GM12878 (cell line): ENCODE data around the gene COQ10B. TPM values are rescaled to one million over a fixed set of nuclear protein-coding genes. Genes with fewer than 3 reads are reported as not detected.
A peak's percentile ranks its signal among the peaks of the same experiment; 100 is the strongest.

Source experiments
- CBFB ChIP-seq: IDR thresholded peaks from 2 replicates; pipeline ENCODE4 v1.6.1; 2016; ENCODE audit warnings: antibody characterized with exemption, low read depth
- DPF2 ChIP-seq: fragments of 450-650 bp; IDR thresholded peaks from 2 replicates; pipeline ENCODE4 v1.6.1; 2017; ENCODE audit warnings: mild to moderate bottlenecking
- EED ChIP-seq: sonication (generic); IDR thresholded peaks from 2 replicates; pipeline ENCODE4 v1.6.1; 2016; ENCODE audit warnings: antibody characterized with exemption, low read depth
- EGR1 ChIP-seq, 2 experiments: IDR thresholded peaks; 1 replicate in 1 of 2; 2 replicates in 1 of 2; pipeline ENCODE4 v1.6.1; 2011 to 2012; ENCODE audit warnings: low read depth in 2 of 2, low read length in 2 of 2, borderline replicate concordance in 1 of 2, mild to moderate bottlenecking in 1 of 2, moderate library complexity in 1 of 2
- MTA2 ChIP-seq: fragments of 450-650 bp; IDR thresholded peaks from 2 replicates; pipeline ENCODE4 v1.6.1; 2016; ENCODE audit warnings: low read depth, mild to moderate bottlenecking, moderate library complexity
- MYB ChIP-seq: fragments of 150-350 bp; IDR thresholded peaks from 2 replicates; pipeline ENCODE4 v1.6.1; 2014; ENCODE audit warnings: mild to moderate bottlenecking, low read depth, low read length, borderline replicate concordance
- NFIC ChIP-seq: IDR thresholded peaks from 2 replicates; pipeline ENCODE4 v1.6.1; 2012; ENCODE audit warnings: low read depth, mild to moderate bottlenecking, inconsistent platforms, low read length, moderate library complexity
- POLR2A ChIP-seq: IDR thresholded peaks from 2 replicates; pipeline ENCODE4 v1.6.1; 2011; ENCODE audit warnings: low read depth, mild to moderate bottlenecking, low read length
- POLR2AphosphoS2 ChIP-seq: IDR thresholded peaks from 2 replicates; pipeline ENCODE4 v1.6.1; 2011; ENCODE audit warnings: low read depth, mild to moderate bottlenecking, low read length, improper control_type of control experiment, moderate library complexity
- RCOR1 ChIP-seq: conservative IDR thresholded peaks from 2 replicates; pipeline ENCODE4 v1.6.1; 2012; ENCODE audit warnings: low read depth, low read length, improper control_type of control experiment
- RELA ChIP-seq: fragments of 450-650 bp; IDR thresholded peaks from 2 replicates; pipeline ENCODE4 v1.8.0; 2014; ENCODE audit warnings: borderline replicate concordance; ENCODE audit not compliant: partially characterized antibody
- SMAD1 ChIP-seq: fragments of 450-650 bp; IDR thresholded peaks from 2 replicates; pipeline ENCODE4 v1.6.1; 2018; ENCODE audit warnings: mild to moderate bottlenecking, low read depth; ENCODE audit not compliant: partially characterized antibody
- SRF ChIP-seq, 2 experiments: IDR thresholded peaks; 2 replicates each; pipeline ENCODE4 v1.6.1; 2011; ENCODE audit warnings: low read depth in 2 of 2, low read length in 2 of 2, mild to moderate bottlenecking in 1 of 2, moderate library complexity in 1 of 2
- STAT3 ChIP-seq: IDR thresholded peaks from 2 replicates; pipeline ENCODE4 v1.6.1; 2011; ENCODE audit warnings: low read depth, low read length, improper control_type of control experiment
- TBL1XR1 ChIP-seq: IDR thresholded peaks from 2 replicates; pipeline ENCODE4 v1.6.1; 2012; ENCODE audit warnings: low read depth, low read length, improper control_type of control experiment
- ZNF217 ChIP-seq: fragments of 450-650 bp; IDR thresholded peaks from 2 replicates; pipeline ENCODE4 v1.6.1; 2017; ENCODE audit warnings: antibody characterized with exemption, mild to moderate bottlenecking
- ZNF274 ChIP-seq: IDR thresholded peaks from one replicate; pipeline ENCODE4 v1.8.0; 2011; ENCODE audit not compliant: insufficient read length, insufficient read depth
- ZZZ3 ChIP-seq: IDR thresholded peaks from 2 replicates; pipeline ENCODE4 v1.6.1; 2011; ENCODE audit warnings: low read depth; ENCODE audit not compliant: control insufficient read depth, insufficient read length
- polyA plus RNA-seq, 11 experiments: library from polyadenylated mRNA; depleted of rRNA in 4 of 11; unstranded in 6 of 11; stranded (reverse) in 5 of 11; fragments of >200 nt; fragmentation: Nextera tagmentation in 4 of 11; fragmentation: Illumina TruSeq in 1 of 11; extraction: Ambion mirVana in 4 of 11; extraction: Trizol in 1 of 11; gene quantifications; 1 replicate in 1 of 11; 2 replicates in 10 of 11; pipeline versions ENCODE4 v1.2.1 to v1.2.3, GENCODE V29; 2011 to 2016; ENCODE audit warnings: inconsistent platforms in 2 of 11, missing spikeins in 2 of 11, low read depth in 1 of 11
- total RNA-seq, 4 experiments: library from RNA; depleted of rRNA in 3 of 4; stranded (reverse); fragments of >200 nt in 3 of 4; fragmentation: Illumina TruSeq in 1 of 4; extraction: Trizol in 1 of 4; gene quantifications; 2 replicates each; pipeline versions ENCODE4 v1.2.1 to v1.2.3, GENCODE V29; 2013 to 2021
- TF ChIP-seq, protein P1 (sequence below): fragments of 450-650 bp; IDR thresholded peaks from 2 replicates; pipeline ENCODE4 v1.6.1; 2017; ENCODE audit warnings: mild to moderate bottlenecking
- TF ChIP-seq, protein P2 (sequence below): fragments of 450-650 bp; IDR thresholded peaks from 2 replicates; pipeline ENCODE4 v1.6.1; 2017; ENCODE audit warnings: low read depth, mild to moderate bottlenecking, moderate library complexity
- TF ChIP-seq, protein P3 (sequence below): fragments of 150-350 bp; IDR thresholded peaks from 2 replicates; pipeline ENCODE4 v1.6.1; 2016; ENCODE audit warnings: low read depth, low read length
- TF ChIP-seq, protein P4 (sequence below): IDR thresholded peaks from 2 replicates; pipeline ENCODE4 v1.6.1; 2012; ENCODE audit warnings: low read length, inconsistent platforms

The COQ10B gene
- total and polyA plus RNA-seq, 10 of the 15 experiments (the other 5 are each of a cell fraction or from before 2014, with no cell fraction given), result 3.6 to 23.2 (median 13.2) TPM

DNA sequence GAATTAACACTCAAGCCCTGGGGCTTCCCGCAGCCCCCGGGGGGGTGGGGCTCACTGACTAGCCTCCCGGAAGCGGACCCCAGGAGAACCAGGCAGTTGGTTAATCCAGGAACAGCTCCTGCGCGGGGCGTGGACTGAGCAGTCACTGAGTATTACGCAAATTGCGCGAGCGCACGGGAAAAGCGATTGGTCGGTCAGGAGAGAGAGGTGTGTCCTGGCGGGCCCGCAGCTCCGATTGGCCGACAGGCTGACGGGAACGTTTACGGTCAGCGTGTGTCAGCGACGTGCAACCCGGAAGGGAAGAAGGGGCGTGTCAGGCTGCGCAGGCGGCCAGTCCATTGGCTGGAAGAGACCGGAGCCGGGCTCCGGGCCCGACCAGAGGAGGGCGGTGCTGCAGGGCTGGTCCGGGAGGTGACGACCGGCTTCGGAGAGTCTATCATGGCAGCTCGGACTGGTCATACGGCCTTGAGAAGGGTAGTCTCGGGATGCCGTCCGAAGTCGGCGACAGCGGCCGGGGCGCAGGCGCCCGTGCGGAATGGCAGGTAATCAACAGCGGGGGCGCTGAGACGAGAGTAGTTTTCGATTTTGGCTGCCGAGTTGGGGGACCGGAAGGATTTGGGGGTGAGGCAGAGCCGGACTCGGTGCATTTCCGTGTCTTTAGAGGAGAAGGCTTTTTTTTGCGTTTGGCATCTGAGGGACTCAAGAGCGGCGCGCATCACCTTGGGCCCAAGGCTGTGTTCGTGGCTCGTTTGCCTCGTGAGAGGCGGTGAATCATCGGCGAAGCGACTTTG lies at the start of gene COQ10B (continued):
- TF ChIP-seq NFIC (no peak), POLR2A (peak; percentile 89), ZNF274 (no peak), TBL1XR1 (0 out of 2 replicates have a peak, but pooled peaks have one; percentile 34), ZNF217 (no peak), STAT3 (peak; percentile 38; the same call in 1 of the 2 replicates), EED (no peak), SMAD1 (no peak), CBFB (0 out of 2 replicates have a peak, but pooled peaks have one; percentile 41), EGR1 (IDR thresholded peaks at IDR 0.05; ENCODE audit: borderline replicate concordance in 1 of 2, low read depth in 2 of 2, low read length in 2 of 2) (no peak; a peak in 1 of 3 replicates), RELA (peak; percentile 48), POLR2AphosphoS2 (peak; percentile 77; the same call in 1 of the 2 replicates), SRF (IDR thresholded peaks at IDR 0.05; ENCODE audit: low read depth in 2 of 2, low read length in 2 of 2) (no peak), DPF2 (peak; percentile 4; the same call in 1 of the 2 replicates), RCOR1 (0 out of 2 replicates have a peak, but pooled peaks have one; percentile 3), ZZZ3 (no peak), MYB (no peak; the same call in 1 of the 2 replicates), MTA2 (no peak)
- TF ChIP-seq, protein P1, sequence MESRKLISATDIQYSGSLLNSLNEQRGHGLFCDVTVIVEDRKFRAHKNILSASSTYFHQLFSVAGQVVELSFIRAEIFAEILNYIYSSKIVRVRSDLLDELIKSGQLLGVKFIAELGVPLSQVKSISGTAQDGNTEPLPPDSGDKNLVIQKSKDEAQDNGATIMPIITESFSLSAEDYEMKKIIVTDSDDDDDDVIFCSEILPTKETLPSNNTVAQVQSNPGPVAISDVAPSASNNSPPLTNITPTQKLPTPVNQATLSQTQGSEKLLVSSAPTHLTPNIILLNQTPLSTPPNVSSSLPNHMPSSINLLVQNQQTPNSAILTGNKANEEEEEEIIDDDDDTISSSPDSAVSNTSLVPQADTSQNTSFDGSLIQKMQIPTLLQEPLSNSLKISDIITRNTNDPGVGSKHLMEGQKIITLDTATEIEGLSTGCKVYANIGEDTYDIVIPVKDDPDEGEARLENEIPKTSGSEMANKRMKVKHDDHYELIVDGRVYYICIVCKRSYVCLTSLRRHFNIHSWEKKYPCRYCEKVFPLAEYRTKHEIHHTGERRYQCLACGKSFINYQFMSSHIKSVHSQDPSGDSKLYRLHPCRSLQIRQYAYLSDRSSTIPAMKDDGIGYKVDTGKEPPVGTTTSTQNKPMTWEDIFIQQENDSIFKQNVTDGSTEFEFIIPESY, result no peak
- TF ChIP-seq, protein P2, sequence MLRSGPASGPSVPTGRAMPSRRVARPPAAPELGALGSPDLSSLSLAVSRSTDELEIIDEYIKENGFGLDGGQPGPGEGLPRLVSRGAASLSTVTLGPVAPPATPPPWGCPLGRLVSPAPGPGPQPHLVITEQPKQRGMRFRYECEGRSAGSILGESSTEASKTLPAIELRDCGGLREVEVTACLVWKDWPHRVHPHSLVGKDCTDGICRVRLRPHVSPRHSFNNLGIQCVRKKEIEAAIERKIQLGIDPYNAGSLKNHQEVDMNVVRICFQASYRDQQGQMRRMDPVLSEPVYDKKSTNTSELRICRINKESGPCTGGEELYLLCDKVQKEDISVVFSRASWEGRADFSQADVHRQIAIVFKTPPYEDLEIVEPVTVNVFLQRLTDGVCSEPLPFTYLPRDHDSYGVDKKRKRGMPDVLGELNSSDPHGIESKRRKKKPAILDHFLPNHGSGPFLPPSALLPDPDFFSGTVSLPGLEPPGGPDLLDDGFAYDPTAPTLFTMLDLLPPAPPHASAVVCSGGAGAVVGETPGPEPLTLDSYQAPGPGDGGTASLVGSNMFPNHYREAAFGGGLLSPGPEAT, result peak; percentile 55
- TF ChIP-seq, protein P3, sequence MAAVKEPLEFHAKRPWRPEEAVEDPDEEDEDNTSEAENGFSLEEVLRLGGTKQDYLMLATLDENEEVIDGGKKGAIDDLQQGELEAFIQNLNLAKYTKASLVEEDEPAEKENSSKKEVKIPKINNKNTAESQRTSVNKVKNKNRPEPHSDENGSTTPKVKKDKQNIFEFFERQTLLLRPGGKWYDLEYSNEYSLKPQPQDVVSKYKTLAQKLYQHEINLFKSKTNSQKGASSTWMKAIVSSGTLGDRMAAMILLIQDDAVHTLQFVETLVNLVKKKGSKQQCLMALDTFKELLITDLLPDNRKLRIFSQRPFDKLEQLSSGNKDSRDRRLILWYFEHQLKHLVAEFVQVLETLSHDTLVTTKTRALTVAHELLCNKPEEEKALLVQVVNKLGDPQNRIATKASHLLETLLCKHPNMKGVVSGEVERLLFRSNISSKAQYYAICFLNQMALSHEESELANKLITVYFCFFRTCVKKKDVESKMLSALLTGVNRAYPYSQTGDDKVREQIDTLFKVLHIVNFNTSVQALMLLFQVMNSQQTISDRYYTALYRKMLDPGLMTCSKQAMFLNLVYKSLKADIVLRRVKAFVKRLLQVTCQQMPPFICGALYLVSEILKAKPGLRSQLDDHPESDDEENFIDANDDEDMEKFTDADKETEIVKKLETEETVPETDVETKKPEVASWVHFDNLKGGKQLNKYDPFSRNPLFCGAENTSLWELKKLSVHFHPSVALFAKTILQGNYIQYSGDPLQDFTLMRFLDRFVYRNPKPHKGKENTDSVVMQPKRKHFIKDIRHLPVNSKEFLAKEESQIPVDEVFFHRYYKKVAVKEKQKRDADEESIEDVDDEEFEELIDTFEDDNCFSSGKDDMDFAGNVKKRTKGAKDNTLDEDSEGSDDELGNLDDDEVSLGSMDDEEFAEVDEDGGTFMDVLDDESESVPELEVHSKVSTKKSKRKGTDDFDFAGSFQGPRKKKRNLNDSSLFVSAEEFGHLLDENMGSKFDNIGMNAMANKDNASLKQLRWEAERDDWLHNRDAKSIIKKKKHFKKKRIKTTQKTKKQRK, result no peak
- TF ChIP-seq, protein P4, sequence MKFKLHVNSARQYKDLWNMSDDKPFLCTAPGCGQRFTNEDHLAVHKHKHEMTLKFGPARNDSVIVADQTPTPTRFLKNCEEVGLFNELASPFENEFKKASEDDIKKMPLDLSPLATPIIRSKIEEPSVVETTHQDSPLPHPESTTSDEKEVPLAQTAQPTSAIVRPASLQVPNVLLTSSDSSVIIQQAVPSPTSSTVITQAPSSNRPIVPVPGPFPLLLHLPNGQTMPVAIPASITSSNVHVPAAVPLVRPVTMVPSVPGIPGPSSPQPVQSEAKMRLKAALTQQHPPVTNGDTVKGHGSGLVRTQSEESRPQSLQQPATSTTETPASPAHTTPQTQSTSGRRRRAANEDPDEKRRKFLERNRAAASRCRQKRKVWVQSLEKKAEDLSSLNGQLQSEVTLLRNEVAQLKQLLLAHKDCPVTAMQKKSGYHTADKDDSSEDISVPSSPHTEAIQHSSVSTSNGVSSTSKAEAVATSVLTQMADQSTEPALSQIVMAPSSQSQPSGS, result no peak; the same call in 1 of the 2 replicates
